NCI-H82 treated with DMSO at 0.1 percent for 48 hours (cell line): ENCODE results near the gene ATP6V0A1.
"Not testable (repeated sequence)": the region's sequence is repeated elsewhere in the genome, so short reads cannot be mapped to it uniquely, and the experiment has no call there.

Experiments used
- DNase-seq: peaks from one replicate; lab custom pipeline; 2025; ENCODE audit not compliant: unreplicated experiment; lab: John Stamatoyannopoulos, UW

ATP6V0A1 gene

DNA sequence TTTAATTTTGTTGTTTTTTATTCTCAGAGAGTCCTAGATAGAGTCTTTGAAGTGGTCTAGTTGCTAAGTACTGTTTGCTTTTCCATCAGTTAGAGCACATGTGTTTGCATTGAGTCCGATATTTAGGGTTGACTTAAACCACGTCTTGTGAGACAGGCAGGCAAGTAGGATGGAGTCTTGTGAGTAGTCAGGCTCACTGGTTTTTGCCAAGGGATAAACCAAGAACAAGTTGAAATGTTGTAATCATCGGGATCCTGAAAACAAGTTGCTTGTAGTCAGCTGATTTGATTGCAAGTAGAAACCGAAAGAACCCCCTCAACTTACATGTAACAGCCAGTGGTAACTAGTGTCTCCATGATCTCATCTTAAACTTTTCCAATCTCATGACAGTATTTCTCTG, 17.2 kb downstream of the ATP6V0A1 start:
- no peak for DNase-seq

DNA sequence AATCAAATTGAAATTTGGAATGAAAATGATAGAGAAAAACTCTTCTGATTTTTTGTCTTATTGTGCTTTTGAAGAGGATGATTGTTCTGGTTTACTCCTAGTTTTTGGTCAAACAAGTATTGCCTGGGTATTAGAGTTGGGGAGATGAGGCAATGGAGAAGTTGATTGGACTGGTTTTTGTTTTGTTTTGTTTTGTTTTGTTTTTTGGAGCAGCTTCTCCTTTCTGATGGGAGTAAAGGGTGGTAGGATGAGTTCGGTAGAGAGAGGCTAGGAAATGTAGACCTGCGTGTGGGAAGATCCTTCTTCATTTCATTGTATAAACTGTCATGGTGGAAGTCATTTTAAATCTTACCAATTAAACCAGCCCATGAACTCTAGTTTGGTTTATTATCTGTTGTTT, 17.7 kb downstream of the ATP6V0A1 start:
- no peak for DNase-seq

DNA sequence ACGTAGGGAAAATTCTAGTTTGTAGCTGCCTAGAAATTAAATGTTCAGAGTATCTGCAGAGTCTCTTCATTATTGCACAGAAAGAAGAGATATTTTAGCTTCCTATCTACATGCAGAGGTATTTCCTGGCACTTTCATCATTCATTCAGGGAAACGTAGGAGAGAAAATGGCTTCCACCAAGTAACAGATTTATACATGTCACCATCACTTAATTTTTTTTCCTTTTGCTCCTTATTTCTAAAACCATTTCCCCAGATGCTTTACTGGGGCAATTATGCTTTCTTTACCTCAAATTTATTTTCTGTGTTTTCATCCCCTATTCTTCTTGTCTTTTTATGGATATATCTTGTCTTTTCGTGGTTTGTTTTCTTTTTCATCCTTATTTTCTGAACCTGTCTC, 18.5 kb downstream of the ATP6V0A1 start:
- DNase-seq, result no peak

DNA sequence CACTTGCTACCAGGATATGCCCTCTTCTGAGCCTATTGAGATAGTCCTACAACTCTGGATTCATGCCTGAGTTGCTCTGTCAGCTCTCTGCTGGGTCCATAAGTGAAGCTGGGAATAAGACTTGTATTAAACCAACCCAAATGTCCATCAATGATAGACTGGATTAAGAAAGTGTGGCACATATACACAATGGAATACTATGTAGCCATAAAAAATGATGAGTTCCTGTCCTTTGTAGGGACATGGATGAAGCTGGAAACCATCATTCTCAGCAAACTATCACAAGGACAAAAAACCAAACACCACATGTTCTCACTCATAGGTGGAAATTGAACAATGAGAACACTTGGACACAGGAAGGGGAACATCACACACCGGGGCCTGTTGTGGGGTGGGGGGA, 19.1 kb downstream of the ATP6V0A1 start:
- not testable (repeated sequence) for DNase-seq

DNA sequence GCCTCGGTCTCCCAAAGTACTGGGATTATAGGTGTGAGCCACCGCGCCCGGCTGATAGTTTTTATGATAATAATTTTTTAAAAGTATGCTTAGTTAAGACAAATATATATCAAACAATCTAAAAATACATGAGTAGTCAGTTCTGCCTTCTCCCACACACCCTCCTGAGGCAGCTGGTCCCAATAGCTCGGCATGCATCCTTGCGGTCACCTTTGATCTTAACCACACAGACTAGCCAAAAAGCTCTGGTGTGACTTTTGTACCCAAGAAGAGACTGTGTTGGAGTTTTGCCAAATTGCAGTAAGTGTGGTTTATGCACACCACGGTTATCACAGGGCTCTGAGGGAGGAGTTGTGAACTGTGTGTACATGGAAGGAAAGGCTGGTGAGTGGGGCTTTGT, 25.6 kb downstream of the ATP6V0A1 start:
- DNase-seq, result no peak

DNA sequence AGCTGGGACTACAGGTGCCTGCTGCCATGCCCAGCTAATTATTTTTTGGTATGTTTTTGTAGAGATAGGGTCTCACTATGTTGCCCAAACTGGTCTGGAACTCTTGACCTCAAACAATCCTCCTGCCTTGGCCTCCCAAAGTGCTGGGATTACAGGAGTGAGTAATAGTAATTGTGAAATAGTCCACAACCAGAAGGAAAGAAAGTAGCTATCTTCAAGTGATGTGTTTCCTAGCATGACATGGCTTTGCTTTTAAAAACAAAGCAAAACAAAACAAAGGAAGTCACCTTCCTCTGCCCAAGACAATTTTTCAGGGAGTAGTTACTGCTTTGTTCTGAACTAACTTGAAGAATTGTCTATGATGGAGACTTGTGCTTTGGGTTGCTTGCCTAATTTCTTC, 27.0 kb downstream of the ATP6V0A1 start:
- DNase-seq, result no peak

DNA sequence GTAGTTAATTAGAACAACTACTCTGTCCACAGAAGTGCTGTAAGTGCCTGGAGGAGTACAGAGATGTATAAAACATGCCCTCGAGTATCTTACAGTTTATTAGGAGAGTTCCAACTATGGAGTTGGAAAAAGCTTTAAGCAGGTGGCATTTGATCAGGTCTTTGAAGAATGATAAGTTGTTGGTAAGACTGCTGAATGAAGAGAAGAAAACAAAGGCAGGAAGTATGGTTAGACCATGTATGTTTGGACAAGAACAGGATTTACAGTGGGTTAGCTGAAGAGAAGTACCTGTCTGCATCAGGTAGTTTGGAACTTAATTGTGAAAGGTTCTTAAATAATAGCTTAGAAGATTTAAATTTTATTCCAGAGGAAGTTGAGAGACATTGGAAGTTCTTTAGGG, 29.4 kb downstream of the ATP6V0A1 start:
- no peak for DNase-seq

DNA sequence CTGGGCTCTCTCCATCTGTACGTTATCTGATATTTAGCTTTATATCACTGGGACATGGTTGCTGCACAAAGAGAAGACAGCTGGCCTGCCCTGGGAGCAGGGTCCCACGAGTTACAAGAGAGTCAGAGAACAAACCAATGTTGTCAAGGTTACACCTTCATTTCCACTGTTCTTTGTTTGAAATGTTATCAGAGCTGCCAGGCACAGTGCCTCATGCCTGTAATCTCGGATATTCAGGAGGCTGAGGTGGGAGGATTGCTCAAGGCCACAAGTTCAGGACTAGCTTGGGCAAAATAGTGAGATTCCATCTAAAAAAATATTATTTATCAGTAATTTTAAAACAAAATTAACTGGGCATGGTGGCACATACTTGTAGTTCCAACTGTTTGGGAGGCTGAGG, 34.6 kb downstream of the ATP6V0A1 start:
- DNase-seq, result no peak

DNA sequence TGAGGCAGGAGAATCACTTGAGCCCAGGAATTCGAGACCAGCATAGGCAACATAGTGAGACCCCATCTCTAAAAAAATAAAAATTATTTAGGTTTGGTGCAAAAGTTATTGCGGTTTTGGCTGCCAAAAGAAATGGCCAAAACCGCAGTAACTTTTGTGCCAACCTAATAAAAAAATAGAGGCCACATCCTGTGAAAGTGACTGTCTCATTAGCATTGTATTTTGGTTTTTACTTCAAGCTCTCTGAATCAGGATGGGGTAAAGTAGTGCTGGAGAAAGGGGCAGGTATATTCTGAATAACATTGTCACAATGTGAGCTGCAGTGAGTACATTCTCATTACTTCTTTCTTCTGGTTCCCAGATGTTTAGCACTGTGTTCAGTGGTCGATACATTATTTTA, 36.0 kb downstream of the ATP6V0A1 start:
- no peak for DNase-seq

DNA sequence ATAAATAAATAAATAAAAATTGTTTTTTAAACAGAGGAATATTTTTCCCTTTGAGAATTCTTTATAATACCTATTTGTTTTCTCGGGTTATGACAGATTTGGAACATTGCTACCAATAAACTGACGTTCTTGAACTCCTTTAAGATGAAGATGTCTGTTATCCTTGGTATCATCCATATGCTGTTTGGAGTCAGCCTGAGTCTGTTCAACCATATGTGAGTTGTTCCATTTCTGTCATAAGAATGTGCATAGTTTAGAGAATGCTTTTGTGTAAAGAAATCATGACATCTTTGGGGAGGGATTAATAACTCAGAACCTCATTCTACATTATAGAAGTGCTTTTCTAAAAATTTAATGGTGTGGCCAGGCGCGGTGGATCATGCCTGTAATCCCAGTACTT, 40.1 kb downstream of the ATP6V0A1 start:
- DNase-seq, result no peak

DNA sequence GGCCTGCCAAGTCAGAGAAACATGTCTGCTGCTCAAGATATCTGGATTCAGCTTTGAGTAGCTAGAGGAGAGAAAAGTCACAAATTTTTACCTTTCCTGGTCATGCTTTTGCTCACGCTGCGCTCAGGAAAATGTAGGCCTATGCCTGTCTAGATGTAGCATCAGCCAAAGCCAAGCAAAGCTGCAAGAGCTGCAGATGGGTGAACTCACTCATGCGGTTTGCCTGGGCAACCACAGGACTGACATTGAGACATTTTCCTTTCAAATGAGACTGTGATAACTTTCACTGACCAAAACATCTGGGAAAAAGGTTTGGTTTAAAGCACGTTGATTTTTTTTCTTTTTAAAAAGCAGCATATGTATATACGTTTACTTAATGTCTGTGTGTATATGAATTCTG, 43.4 kb downstream of the ATP6V0A1 start:
- no peak for DNase-seq

DNA sequence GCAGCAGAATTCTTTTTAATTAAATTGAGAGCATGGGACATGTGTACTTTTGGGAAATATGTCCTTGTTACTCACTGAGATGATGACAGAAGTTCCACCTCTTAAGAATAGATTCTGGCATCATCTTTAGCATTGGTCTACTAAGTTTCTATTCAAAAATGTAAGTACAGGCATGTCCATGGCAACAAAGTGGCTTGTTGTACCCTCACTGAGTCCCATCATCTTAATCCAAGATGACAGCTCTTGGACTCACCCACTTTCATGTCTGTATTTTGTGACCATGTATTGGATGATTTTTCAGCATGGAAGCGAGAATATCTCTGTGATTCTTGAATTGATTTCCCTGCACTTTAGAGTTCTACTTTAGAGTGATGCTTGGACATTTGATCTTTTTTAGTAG, 44.2 kb downstream of the ATP6V0A1 start:
- DNase-seq, result no peak

DNA sequence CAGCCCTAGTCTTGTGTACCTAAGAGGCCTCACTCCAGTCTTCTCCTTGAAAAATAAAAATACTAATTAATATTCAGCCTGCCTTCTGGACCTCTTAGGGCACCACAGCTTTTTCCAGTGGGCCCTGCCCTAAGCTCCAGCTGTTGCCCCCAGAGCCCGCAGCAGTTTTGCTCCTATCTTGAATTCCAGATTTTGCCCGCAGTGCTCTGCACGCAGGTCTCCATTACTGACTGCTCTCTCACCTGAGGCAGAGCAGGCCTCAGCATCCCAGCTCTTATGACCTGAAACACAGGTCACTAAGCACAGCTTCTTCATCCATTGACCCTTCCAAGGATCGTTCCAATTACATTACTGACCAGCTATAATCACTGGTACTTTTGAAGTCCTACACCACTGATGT, 49.0 kb downstream of the ATP6V0A1 start:
- DNase-seq, result no peak

DNA sequence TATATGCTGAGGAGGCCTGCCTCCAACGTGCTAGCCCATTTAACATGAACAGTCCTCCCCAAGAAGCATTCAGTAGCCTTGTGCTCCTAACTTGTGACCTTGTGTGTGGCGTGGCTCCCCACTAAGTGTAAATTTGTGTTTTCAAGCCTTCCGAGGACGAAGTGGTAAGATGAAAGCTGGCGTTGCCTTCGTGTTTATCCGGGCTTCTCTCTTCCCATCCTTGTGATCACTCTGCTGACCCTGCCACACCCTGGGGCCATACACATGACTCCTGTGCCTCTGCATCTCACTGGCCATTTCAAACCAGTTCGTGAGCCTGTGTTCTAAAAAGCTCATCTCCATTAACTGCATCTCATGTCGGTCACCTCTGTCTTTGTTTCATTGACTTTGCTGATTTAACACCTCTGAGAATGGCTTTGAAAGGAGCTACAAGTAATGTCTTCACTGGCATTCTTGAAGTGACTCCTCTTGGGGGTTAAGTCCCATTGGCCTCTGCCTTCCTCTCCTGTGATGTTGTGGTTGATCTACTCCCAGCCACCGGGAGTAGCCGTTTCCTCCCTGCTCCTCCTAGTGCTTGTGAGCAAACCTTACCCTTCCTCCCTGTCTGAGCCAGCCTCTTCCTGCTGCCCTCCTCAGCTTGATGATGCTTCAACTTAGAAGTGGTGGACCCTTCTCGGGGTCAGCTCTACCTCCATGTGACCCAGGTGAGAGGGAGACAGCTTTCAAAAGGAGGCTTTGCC, 49.9 kb downstream of the ATP6V0A1 start:
- DNase-seq, result no peak

DNA sequence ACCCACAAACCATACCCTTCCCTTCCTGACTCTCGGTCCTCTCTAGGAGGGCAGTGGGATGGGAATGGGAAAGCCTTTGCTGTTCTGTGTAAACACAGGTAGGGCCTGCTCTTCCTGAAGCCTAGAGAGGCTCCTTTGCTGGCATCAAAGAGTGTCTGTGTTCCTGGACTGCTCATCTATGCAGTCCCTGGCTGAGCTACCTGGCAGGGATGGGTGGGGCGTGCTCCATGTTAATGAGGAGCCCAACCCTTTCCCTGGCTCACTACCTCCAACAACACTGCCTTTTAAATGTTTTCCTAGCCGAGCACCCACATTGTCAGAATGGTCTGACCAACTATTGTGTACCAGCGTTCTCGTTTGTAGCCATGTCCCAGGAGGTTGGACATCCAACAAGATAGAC, 50.7 kb downstream of the ATP6V0A1 start:
- DNase-seq, result no peak

DNA sequence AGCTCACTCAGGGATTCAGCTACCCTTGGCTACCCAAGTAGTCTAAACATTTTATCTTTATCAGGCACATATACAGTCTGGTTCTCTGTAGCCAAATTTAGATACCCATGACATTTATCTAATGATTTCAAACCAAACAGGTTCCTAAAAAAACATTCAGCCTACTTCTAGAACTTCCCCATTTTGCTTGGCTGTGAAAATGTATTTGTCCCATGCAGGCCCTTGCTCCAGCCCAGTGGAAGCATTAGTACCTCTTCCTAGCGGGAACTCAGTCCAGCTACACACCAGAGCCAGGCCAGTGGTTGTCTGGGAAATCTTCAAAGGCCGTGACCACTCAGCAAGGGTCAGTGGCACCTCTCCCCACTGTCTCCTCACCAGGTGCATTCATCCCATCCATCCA, 51.2 kb downstream of the ATP6V0A1 start:
- no peak for DNase-seq

DNA sequence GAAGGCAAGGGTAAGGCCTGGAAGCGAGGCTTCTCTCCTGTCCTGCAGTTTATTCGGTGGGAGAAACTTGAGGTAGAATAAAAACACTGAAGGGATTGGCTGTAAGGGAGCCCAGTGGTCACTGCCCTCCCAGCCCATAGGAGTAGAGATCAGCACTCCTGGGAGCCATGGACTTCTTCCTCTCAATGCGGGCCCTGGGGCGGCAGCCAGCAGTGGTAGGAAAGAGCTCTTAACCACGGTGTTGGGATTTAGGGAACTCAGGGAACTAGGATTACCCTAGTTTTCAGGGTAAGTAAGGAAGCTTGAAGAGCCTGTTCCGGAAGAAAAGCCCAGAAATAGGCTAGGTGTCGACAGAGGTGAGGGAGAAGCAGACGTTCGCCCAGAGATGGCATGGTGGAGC, 53.6 kb downstream of the ATP6V0A1 start:
- DNase-seq, result no peak

DNA sequence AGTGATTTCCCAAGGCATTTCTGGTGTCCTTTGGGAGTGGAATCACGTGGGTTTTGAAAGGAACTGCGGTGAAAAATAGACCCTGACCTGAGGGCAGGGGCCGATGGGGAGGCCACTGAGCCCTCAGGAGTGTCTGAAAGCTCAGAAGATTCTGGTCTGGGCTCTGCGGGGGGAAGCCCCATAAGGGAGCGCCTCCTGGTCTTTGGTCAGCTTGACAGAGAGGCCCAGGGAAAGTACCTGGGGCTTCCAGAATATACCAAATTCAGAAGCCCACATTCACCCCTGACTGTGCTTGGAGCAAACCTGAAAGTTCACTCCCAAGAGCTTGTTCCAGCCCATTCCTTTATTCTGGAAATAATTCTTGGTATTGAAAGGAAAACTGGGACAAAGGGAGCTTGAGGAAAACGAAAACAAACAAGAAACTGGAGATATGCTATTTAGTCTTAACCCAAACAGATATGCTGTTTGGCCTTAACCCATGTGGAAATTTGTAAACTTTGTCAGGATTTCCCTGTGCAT, 54.1 kb downstream of the ATP6V0A1 start:
- no peak for DNase-seq

DNA sequence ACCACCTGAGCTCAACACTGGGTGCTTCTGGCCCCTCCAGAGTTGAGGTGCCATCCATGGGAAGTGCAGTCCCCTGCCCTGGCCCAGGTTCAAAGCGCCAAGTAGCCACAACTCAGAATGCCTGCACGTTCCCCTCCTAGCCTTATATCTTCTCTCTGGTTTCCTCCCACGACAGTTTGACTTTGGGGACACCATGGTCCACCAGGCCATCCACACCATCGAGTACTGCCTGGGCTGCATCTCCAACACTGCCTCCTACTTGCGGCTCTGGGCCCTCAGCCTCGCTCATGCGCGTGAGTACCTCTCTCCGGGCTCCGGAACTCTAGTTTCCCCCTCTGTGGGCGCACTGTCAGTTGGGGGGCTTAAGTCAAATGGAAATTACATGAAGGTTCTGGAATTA, 55.0 kb downstream of the ATP6V0A1 start:
- DNase-seq, result no peak

DNA sequence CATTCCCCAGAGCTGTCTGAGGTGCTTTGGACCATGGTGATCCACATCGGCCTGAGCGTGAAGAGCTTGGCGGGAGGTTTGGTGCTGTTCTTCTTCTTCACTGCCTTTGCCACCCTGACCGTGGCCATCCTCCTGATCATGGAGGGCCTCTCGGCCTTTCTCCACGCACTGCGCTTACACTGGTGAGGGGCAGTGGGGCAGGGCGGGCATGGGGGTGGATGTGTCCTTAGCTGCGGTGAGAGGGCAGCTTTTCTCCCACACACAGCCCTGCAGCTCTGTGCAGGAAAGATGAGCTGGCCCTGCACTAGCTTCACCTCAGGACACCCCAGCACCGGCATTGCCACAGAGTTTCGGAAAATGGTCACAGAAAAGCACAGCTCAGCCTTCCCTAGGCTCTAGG, 55.6 kb downstream of the ATP6V0A1 start:
- no peak for DNase-seq

DNA sequence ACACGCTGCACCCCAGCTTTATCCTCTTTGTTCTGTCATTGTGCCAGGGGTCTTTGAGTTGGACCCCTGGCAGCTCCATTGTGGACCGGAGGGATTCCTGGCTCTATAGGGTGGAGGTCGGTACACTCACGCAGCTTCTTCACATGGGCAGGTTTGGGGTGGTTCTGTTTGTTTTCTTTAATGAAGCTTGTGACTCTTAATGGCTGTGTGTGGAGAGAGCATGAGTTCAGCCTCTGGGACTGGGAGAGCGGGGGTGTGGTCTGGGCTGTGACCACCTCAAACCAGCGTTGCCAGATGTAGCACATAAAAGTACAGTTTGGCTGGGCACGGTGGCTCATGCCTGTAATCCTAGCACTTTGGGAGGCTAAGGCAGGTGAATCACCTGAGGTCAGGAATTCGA, 56.2 kb downstream of the ATP6V0A1 start:
- DNase-seq, result no peak

DNA sequence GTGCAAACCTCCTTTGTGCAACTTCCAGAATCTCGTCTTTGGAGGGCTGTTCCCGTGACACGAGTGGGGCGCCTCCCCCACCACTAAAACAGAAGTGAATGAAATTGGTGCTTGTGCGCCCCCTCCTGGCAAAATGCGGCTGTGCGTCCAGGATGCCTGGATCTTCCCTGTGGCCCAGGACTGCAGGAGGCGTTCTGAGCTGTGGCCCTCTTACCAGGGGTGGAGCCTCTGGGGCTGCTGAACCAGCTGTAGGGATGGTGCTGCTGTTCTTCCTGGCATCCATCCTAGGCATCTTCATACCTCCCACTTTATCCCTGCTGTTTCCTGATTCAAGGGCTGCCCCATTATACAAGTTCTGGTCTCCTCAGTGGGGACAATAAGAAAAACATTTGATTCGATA, 58.8 kb downstream of the ATP6V0A1 start:
- DNase-seq, result peak; percentile 17

DNA sequence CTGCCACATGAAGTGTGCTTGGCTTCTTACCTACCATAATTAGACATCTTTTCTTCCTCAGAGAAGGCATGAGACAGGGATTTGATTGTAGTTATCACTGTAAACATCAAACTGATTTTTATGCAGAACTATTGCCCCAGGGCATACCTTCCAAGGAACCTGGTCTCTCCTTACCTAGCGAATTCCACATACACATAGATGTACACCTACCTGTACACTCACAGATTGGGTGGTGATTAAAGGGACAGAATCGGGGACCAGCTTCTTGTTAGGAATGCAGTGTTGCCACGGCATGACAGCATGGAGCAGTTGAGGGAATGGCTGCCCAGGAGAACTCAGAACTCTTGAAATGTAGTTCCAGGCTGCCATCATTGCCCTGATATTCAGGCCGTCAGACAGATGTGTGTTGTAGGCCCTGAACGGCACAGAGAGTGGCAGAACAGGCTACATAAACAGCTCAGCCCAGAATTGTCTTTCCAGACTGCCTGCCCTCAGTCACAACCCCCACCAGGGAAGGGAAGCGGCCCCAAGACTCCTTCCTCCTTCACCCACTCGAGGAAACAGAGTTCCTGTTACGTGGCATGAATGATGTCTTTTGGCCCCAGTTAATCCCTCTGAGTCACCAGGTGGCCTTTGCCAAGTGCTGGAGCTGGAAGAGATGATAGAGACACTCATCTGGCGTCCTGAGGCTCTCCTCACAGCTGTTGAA, 59.5 kb downstream of the ATP6V0A1 start:
- DNase-seq, result peak; percentile 22
